Measurements from ENCODE around the gene AKT3.

AKT3 gene

GRCh38 chr1:243441601-243442000 is 408.4 kb downstream of the AKT3 start:
- Histone ChIP-seq H3K27ac (no peak overlapping the region), H3K9me3 (ENCODE audit: severe bottlenecking) (no peaks in the 10 kb centered on the region), H3K27me3 (ENCODE audit: insufficient read depth, low read depth, severe bottlenecking) (no peaks in the 10 kb centered on the region), H3K4me3 (ENCODE audit: low read depth, low read length) (no peak overlapping the region), H3K36me3 (no peaks in the 10 kb centered on the region)
- DNase-seq = no peak
- TF ChIP-seq CTCF (IDR thresholded peaks at IDR 0.05; ENCODE audit: low read depth, low read length) = no peak

- Histone ChIP-seq H3K9me3 (ENCODE audit: severe bottlenecking) (no peaks in the 10 kb centered on the region), H3K4me3 (ENCODE audit: low read depth, low read length) (no peak overlapping the region), H3K27ac (no peak overlapping the region), H3K36me3 (no peaks in the 10 kb centered on the region), H3K27me3 (ENCODE audit: insufficient read depth, low read depth, severe bottlenecking) (no peaks in the 10 kb centered on the region)
- TF ChIP-seq CTCF (IDR thresholded peaks at IDR 0.05; ENCODE audit: low read depth, low read length) = no peak
- no peak for DNase-seq
These were observed 409.6 kb downstream of the AKT3 start for GRCh38 chr1:243440406-243440805.

GRCh38 chr1:243438815-243439214 is 411.2 kb downstream of the AKT3 start:
- H3K27me3 ChIP-seq (ENCODE audit: insufficient read depth, low read depth, severe bottlenecking) = no peaks in the 10 kb centered on the region
- no peaks in the 10 kb centered on the region for H3K36me3 ChIP-seq
- TF ChIP-seq CTCF (IDR thresholded peaks at IDR 0.05; ENCODE audit: low read depth, low read length) = no peak
- H3K27ac ChIP-seq = no peak overlapping the region
- H3K4me3 ChIP-seq (ENCODE audit: low read depth, low read length) = no peak overlapping the region
- no peaks in the 10 kb centered on the region for H3K9me3 ChIP-seq (ENCODE audit: severe bottlenecking)
- no peak for DNase-seq
